Spinal cord (tissue), 10 donors: ENCODE results near the gene NOX4. TPM values are rescaled to one million over a fixed set of nuclear protein-coding genes. Genes with fewer than 3 reads are reported as not detected.
"Not testable (repeated sequence)": the region's sequence is repeated elsewhere in the genome, so short reads cannot be mapped to it uniquely, and the experiment has no call there.

Experiments used
- DNase-seq, 6 donors: peaks; one replicate each; pipeline versions ENCODE4 v3.0.0 to v3.0.0-alpha.2; 2013 to 2015; ENCODE audit warnings: low spot score in 6 of 6, low read depth in 4 of 6
- H3K27ac ChIP-seq: one replicate; pipeline ENCODE4 v1.5.1; 2013; ENCODE audit warnings: low read depth, low read length, control low read depth
- H3K27me3 ChIP-seq: one replicate; pipeline ENCODE4 v1.6.1; 2013; ENCODE audit warnings: low read length; ENCODE audit not compliant: control insufficient read depth, insufficient read depth
- H3K36me3 ChIP-seq: one replicate; pipeline ENCODE4 v1.6.1; 2013; ENCODE audit warnings: low read length; ENCODE audit not compliant: control insufficient read depth, insufficient read depth
- H3K4me1 ChIP-seq: one replicate; pipeline ENCODE4 v1.6.1; 2013; ENCODE audit warnings: low read length; ENCODE audit not compliant: control insufficient read depth, insufficient read depth
- H3K4me3 ChIP-seq: one replicate; pipeline ENCODE4 v1.5.1; 2013; ENCODE audit warnings: low read depth, low read length, control low read depth
- H3K9me3 ChIP-seq: one replicate; pipeline ENCODE4 v1.6.1; 2013; ENCODE audit warnings: low read length; ENCODE audit not compliant: control insufficient read depth, insufficient read depth
- WGBS: methylation state at CpG from one replicate; pipeline ENCODE4 v1.1.5; 2013; ENCODE audit warnings: missing lambda C conversion rate; ENCODE audit not compliant: insufficient coverage; 5-methylcytosine and 5-hydroxymethylcytosine counted together
- polyA plus RNA-seq, 2 donors: library from polyadenylated mRNA; unstranded; fragments of 120-200 nt; gene quantifications; one replicate each; pipeline ENCODE4 v1.2.1, GENCODE V29; 2013; ENCODE audit not compliant: insufficient read length in 2 of 2
- total RNA-seq, 2 donors: library from RNA; depleted of rRNA in 1 of 2; stranded (reverse); fragments of 120-200 nt in 1 of 2; fragments of >200 nt in 1 of 2; gene quantifications; one replicate each; pipeline versions ENCODE4 v1.2.3 to v1.2.4, GENCODE V29; 2013 to 2014
- donor health status: healthy.

Gene NOX4
- total and polyA plus RNA-seq, 4 donors = 1.7 to 4.7 (median 2.8) TPM

- not testable (repeated sequence) for H3K4me1 ChIP-seq, H3K27me3 ChIP-seq, H3K36me3 ChIP-seq, H3K4me3 ChIP-seq, DNase-seq, H3K27ac ChIP-seq, H3K9me3 ChIP-seq
- 90% methylated on average over 2 of the region's 3 CpGs for WGBS
Measured at GRCh38 chr11:89411112-89411511, 80.1 kb downstream of the NOX4 start.

GRCh38 chr11:89410666-89411065, 80.5 kb downstream of the NOX4 start:
- not testable (repeated sequence) for H3K4me1 ChIP-seq, H3K27me3 ChIP-seq, DNase-seq, H3K9me3 ChIP-seq, H3K36me3 ChIP-seq, H3K27ac ChIP-seq, H3K4me3 ChIP-seq
- no CpG with 5 or more reads among the region's 1 CpG for WGBS

GRCh38 chr11:89408441-89408840, 82.7 kb downstream of the NOX4 start:
- not testable (repeated sequence) for DNase-seq, H3K4me3 ChIP-seq, H3K27me3 ChIP-seq, H3K27ac ChIP-seq, H3K9me3 ChIP-seq, H3K36me3 ChIP-seq, H3K4me1 ChIP-seq
- WGBS = no CpG with 5 or more reads among the region's 2 CpGs

GRCh38 chr11:89405629-89406028, 85.5 kb downstream of the NOX4 start:
- Histone ChIP-seq H3K27me3 (no peaks in the 10 kb centered on the region), H3K36me3 (no peaks in the 10 kb centered on the region), H3K4me1 (no peaks in the 10 kb centered on the region), H3K9me3 (no peaks in the 10 kb centered on the region), H3K27ac (no peak overlapping the region), H3K4me3 (no peak overlapping the region)
- WGBS = no CpG with 5 or more reads among the region's 1 CpG
- DNase-seq = no peak

DNA sequence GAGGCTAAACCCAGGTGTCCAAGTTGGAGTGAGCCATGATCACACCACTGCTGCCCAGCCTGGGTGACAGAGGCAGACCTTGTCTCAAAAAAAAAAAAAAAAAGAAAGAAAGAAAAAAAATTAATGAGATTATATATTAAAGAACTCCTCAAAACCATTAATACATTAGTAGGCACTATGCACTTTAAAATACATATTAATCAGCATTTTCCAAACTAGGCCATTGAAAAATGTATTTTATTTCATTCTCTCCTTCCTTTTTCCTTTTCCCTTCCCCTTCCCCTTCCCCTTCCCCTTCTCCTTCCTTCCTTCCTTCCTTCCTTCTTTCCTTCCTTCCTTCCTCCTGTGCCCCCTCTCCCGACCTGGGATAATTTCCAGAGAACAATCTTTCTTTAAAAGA, 99.5 kb downstream of the NOX4 start:
- not testable (repeated sequence) for DNase-seq

DNA sequence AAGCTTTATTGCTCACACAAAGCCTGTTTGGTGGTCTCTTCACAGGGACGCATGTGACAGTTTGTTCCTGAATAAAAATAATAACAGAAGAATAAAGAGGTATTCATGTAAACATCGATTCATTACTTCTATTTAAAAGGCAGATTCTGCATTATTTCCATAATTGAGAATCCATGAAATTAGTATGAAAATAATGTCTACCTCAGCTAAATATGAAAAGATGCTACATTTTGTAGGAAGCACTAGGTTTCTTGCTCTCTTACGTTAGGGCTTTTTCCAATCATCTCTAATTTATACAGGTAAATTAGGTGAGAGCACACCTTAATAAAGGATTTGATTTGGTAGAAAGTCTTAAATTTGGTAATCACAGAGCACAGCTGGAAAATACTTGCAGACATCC, 103.7 kb downstream of the NOX4 start:
- not testable (repeated sequence) for DNase-seq, H3K4me3 ChIP-seq, H3K27me3 ChIP-seq, H3K27ac ChIP-seq, H3K36me3 ChIP-seq, H3K4me1 ChIP-seq, H3K9me3 ChIP-seq
- no CpG with 5 or more reads among the region's 3 CpGs for WGBS

More for the DNA sequence above, 99.5 kb downstream of the NOX4 start:
- H3K9me3 ChIP-seq, H3K36me3 ChIP-seq, H3K4me1 ChIP-seq, H3K27ac ChIP-seq, H3K27me3 ChIP-seq, H3K4me3 ChIP-seq: not testable (repeated sequence)
- no CpG with 5 or more reads among the region's 1 CpG for whole genome bisulfite sequencing

DNA sequence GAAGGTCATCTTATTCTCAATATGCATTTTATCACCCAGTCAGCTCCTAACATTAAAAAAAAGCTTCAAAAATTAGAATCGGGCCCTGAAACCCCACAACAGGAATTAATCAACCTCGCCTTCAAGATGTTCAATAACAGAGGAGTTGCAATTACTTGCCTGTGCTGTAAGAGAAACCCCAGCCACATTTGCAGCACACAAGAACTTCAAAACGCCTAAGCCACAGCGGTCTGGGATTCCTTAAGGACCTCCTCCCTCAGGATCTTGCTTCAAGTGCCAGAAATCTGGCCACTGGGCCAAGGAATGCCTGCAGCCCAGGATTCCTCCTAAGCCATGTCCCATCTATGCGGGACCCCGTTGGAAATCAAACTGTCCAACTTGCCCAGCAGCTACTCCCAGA, 108.2 kb downstream of the NOX4 start:
- H3K9me3 ChIP-seq, DNase-seq, H3K27ac ChIP-seq, H3K4me1 ChIP-seq, H3K4me3 ChIP-seq, H3K36me3 ChIP-seq, H3K27me3 ChIP-seq: not testable (repeated sequence)
- 86% methylated on average over 4 of the region's 6 CpGs for WGBS

GRCh38 chr11:89381094-89381493, 110.1 kb downstream of the NOX4 start:
- H3K4me3 ChIP-seq = no peak overlapping the region
- no peaks in the 10 kb centered on the region for H3K9me3 ChIP-seq
- WGBS = 57% methylated on average over 3 of the region's 3 CpGs
- H3K36me3 ChIP-seq = no peaks in the 10 kb centered on the region
- no peaks in the 10 kb centered on the region for H3K27me3 ChIP-seq
- DNase-seq = peak in 1 of 6 donors; percentile 1
- no peak overlapping the region for H3K27ac ChIP-seq
- no peaks in the 10 kb centered on the region for H3K4me1 ChIP-seq

DNA sequence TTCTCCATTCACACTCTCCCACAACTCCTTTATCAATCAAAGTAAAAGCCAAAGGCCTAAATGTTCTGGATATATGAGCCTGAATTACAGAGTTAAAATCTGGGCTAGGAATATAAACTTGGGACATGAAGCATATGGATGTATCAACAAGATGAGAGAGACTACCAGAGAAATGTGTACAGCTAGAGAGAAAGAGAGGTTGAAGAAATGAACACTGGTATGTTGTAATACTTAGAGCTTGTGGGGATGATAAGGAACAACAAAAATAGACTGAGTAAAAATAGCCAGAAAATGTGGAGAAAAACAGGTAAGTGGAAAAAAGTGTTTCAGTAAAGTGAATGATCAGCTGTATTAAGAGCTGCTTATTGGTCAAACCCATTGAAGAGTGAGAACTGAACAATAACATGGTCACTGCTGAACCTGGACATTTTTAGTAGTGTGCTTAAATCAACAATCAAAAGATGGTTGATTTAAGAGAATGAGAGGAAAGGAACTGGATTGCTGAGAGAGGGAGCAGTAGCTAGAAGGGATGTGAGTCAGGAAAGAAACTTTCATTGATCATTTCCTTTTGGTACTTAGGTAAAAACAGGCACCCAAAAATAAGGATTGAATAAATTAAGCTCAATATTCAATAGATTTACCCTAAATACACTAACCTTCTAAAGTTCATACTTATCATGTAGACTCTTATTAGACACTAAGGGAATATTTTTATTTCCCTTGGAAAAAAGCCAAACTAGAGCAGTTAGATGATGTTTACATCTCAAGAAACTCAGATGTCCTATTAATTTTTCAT, 111.0 kb downstream of the NOX4 start:
- not testable (repeated sequence) for H3K9me3 ChIP-seq, H3K36me3 ChIP-seq, H3K27ac ChIP-seq, DNase-seq, H3K27me3 ChIP-seq, H3K4me1 ChIP-seq, H3K4me3 ChIP-seq

DNA sequence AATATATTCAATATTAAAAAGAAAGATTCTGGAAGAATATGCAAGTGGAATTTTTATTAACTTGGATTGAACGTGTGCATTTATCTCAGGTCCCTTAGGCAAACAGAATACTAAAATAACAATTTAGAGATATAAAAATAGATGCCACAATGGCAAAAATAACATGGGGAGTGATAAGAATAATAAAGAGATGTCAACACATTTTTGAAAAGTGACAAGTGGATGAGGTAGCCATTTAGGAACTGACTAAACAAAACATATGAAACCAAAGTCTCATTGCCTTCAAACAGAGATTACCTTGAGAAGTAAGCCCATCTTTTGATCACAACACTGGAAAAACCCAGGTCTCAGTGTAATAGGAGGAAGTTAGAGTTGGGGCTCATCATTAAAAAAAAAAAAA, 112.2 kb downstream of the NOX4 start:
- no CpG with 5 or more reads among the region's 1 CpG for WGBS
- H3K27me3 ChIP-seq, DNase-seq, H3K36me3 ChIP-seq, H3K9me3 ChIP-seq, H3K4me1 ChIP-seq, H3K27ac ChIP-seq, H3K4me3 ChIP-seq: not testable (repeated sequence)
